Measurements from ENCODE around the gene ALDH3A2. TPM values are rescaled to one million over a fixed set of nuclear protein-coding genes. Genes with fewer than 3 reads are reported as not detected.

Gene ALDH3A2
- total and polyA plus RNA-seq, 8 donors: 46.3 to 102 (median 57.0) TPM

DNA sequence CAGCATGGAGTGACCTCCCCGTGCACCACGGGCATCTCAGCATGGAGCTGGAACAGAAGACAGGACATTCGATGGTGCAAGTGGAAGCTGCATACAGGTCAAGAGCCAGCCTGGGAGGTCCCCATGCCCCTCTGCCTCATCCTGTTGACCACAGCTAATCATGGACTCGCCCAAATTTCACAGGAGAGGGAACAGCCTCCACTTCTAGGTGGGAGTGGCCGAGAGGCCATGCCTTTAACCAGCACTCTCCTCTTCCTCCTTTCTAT is 71.6 kb downstream of the ALDH3A2 start:
- TF ChIP-seq, protein P1, sequence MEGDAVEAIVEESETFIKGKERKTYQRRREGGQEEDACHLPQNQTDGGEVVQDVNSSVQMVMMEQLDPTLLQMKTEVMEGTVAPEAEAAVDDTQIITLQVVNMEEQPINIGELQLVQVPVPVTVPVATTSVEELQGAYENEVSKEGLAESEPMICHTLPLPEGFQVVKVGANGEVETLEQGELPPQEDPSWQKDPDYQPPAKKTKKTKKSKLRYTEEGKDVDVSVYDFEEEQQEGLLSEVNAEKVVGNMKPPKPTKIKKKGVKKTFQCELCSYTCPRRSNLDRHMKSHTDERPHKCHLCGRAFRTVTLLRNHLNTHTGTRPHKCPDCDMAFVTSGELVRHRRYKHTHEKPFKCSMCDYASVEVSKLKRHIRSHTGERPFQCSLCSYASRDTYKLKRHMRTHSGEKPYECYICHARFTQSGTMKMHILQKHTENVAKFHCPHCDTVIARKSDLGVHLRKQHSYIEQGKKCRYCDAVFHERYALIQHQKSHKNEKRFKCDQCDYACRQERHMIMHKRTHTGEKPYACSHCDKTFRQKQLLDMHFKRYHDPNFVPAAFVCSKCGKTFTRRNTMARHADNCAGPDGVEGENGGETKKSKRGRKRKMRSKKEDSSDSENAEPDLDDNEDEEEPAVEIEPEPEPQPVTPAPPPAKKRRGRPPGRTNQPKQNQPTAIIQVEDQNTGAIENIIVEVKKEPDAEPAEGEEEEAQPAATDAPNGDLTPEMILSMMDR (IDR thresholded peaks at IDR 0.05): no peak
- no peaks in the 10 kb centered on the region for H3K9me3 ChIP-seq
- ATAC-seq (no peak), DNase-seq (peak in 1 of 6 donors; percentile 6), FAIRE-seq (no peak)
- no peak overlapping the region for H3K4me3 ChIP-seq
- 64 to 75% methylated on average over 5 of the region's 5 CpGs for WGBS, 2 donors
- intact Hi-C loops (cut with DNase I): no loop called here
- H3K27me3 ChIP-seq: no peaks in the 10 kb centered on the region
- no peak overlapping the region for H3K27ac ChIP-seq
- H3K4me1 ChIP-seq: peaks cover 0 to 9% (median 0%) of the 10 kb centered on the region in 3 donors
- H3K36me3 ChIP-seq: no peaks in the 10 kb centered on the region

DNA sequence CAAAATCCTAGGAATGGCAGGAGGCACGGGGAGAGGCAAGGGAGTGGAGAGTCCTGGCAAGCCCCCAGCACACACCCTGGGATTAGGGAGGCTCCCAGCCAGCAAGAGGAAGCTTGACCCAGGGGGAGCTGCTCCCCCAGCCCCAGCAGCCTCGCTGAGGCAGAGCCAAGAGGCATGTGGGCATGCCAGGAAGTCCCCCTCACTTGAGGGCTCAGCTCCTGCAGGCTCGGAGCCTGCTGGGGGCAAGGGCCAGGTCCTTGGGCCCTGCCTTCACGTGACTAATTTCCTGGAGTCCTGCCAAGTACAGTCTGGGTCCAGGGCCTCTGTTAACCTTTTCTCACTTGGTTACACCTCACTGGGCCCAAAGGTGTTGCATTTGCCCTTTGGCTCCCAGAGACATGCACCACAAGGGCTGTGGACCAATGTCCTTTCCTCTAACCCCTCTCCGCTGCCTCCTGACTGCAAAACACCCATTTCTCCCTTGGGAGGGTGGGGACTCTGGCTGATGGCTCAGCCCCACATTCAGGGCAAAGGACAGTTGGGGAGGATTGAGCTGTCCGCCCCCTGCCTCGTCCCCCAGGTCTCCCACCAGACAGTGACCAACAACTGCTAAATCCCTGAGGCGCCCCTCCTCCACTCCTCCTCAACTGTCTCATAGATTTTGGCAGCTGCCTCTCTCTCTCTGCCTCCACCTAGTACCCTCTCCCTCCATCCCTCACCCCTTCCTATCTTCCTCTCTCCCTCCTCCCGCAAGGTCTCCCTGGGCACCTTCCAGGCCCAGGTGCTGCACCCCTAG is 72.3 kb downstream of the ALDH3A2 start:
- TF ChIP-seq, protein P1 (IDR thresholded peaks at IDR 0.05): no peak
- Histone ChIP-seq H3K4me3 (no peak overlapping the region), H3K27me3 (no peaks in the 10 kb centered on the region), H3K36me3 (no peaks in the 10 kb centered on the region), H3K9me3 (no peaks in the 10 kb centered on the region), H3K4me1 (peaks cover 0 to 9% (median 0%) of the 10 kb centered on the region in 3 donors), H3K27ac (no peak overlapping the region)
- 47 to 58% methylated on average over 9 of the region's 9 CpGs for WGBS, 2 donors
- intact Hi-C loops (cut with DNase I): no loop called here
- DNase-seq: peak in 1 of 6 donors; percentile 58
- FAIRE-seq: no peak
- peak in 1 of 4 donors; percentile 37 for ATAC-seq

DNA sequence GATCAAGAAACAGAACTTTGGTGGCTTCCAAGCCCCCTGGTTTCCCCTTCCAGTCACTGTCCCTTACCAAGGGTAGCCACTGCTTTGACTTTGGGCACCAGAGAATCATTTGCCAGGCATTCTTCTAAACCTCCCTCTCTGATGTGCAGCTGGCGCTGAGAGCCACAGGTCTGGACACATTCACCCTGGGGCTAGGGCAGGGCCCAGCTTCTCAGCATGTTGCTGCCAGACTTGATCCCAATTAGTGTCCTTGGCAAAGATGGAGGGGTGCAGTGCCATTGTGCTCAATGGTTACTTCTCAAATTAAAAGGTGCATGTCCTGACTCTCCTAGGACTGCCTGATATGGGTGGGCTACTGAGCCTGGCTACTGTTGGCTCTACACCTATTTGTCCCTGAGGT is 75.4 kb downstream of the ALDH3A2 start:
- H3K4me1 ChIP-seq: peaks cover 0 to 32% (median 7%) of the 10 kb centered on the region in 3 donors
- H3K4me3 ChIP-seq: no peak overlapping the region
- FAIRE-seq: no peak
- H3K27me3 ChIP-seq: no peaks in the 10 kb centered on the region
- no peak for DNase-seq
- no peak overlapping the region for H3K27ac ChIP-seq
- no peak for ATAC-seq
- TF ChIP-seq, protein P1 (IDR thresholded peaks at IDR 0.05): no peak
- no peaks in the 10 kb centered on the region for H3K36me3 ChIP-seq
- no peaks in the 10 kb centered on the region for H3K9me3 ChIP-seq
- whole genome bisulfite sequencing, 2 donors: 96 to 100% methylated on average over 1 of the region's 1 CpG
- intact Hi-C loops (cut with DNase I): no loop called here

DNA sequence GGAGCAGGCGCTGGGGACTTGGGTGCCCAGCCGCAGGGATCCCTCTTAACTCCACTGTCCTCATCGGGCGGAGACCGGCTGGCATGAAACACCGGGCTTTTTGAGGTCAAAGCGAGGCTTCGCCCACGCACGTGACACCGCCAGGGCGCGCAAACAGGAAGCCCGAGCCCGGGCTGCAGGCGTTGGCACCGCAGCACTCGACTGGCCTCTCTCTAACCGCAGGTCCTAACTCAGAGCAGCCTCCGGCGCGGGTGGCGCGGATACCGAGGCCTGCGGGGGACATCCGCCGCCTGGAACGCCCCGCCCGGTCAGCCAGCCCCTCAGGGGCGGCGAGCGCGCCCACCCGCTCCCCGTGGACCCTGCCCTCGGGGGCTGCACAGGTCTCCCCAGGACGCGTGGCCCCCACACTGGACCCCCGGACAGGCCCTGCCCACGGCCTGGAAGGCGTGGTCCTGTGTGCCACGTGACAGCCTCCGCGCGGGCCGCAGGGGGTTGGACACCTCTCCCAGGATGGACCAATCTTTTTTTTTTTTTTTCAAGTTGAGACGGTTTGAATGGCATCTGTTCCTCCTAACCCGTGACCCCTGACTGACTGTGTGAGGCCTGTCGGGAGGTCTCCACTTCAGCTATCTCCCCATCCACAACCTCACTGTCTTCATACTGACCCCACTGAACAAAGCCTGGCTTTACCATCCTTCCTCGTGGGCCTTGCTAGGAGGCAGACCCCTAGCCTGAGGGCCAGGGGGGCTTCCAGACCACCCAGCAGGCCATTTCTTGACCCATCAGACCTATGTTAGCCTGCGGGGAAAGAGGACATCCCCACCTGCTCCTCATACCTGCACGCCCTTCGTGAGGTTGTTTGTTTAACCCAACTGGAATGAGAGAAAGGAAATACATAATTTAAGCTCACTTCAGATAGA is 76.2 kb downstream of the ALDH3A2 start:
- H3K9me3 ChIP-seq: no peaks in the 10 kb centered on the region
- peak overlapping the region in 1 of 4 donors; percentile 46 for H3K27ac ChIP-seq
- TF ChIP-seq, protein P1 (IDR thresholded peaks at IDR 0.05): no peak
- DNase-seq (peak; percentile 30 to 69 (median 48)), FAIRE-seq (no peak), ATAC-seq (peak in 3 of 4 donors; percentile 45 to 56 (median 45))
- no peaks in the 10 kb centered on the region for H3K36me3 ChIP-seq
- WGBS, 2 donors: 30 to 51% methylated on average over 54 to 55 of the region's 55 CpGs
- H3K4me1 ChIP-seq: peaks cover 0 to 32% (median 7%) of the 10 kb centered on the region in 3 donors
- intact Hi-C loops (cut with DNase I): no loop called here
- H3K4me3 ChIP-seq: peak overlapping the region in 3 of 4 donors; percentile 2 to 33 (median 4)
- H3K27me3 ChIP-seq: no peaks in the 10 kb centered on the region
